ENCODE results near the gene SPATA45.
"Not testable (repeated sequence)": the region's sequence is repeated elsewhere in the genome, so short reads cannot be mapped to it uniquely, and the experiment has no call there.

SPATA45 gene

GRCh38 chr1:212847549-212847948 lies at the start of gene SPATA45:
SPATA45 (minus strand) TSS chr1:212847649; CDS start chr1:212836149, 11,500 bp downstream.
- no peak for DNase-seq

GRCh38 chr1:212892108-212892507 lies 44.7 kb upstream of the SPATA45 start:
- DNase-seq: no peak

DNA sequence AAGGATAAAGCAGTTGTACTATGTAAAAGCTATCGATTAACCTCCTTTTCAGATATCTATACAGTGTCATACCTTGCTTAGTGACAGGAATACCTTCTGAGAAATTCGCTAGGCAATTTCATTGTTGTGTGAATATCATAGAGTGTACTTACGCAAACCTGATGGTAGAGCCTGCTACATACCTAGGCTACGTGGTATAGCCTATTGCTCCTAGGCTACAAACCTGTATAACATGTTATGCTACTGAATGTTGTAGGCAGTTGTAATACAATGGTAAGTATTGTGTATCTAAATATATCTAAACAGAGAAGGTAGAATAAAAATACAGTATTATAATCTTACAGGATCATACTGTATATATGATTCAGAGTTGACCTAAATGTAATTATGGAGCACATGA lies 37.1 kb upstream of the SPATA45 start:
- DNase-seq: no peak

GRCh38 chr1:212879947-212880690 lies 32.7 kb upstream of the SPATA45 start:
- DNase-seq: no peak

GRCh38 chr1:212878418-212878817 lies 31.0 kb upstream of the SPATA45 start:
- no peak for DNase-seq

DNA sequence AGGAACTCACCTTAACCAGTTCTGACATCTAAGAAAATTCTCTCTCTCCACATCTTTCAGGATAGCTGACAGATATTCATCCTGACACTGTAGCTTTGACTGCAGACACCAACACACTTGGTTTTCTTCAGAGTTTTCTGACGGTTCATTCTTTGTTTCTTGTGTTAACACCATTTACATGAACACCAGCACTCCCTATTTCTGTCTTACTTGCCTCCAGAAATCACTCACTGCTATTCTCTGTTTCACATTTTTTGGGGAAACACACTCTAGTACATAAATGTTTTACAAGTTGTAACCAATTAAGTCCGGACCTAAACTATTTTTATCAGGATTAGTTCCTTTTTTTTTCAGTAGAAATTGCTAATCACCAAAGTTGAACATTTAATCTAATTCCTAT lies 26.1 kb upstream of the SPATA45 start:
- DNase-seq: no peak

GRCh38 chr1:212871976-212872375 lies 24.5 kb upstream of the SPATA45 start:
- no peak for DNase-seq

DNA sequence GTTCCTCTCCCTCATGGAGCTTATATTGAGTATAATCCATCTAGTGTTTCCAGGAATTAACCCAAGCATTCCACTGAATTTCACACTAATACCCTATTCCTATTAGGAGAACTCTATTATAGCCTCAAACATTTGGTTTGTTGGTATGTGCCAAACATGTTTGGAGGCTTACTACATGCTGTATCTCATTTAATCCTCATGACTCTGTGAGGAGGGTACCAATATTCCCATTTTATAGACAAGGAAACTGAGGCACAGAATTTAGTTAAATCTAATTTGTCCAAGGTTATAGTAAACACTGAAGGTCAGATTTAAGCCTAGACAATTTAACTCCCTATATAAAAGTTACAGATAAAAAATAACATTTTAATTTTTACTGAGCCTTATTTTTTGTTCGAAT lies 19.7 kb upstream of the SPATA45 start:
- no peak for DNase-seq

DNA sequence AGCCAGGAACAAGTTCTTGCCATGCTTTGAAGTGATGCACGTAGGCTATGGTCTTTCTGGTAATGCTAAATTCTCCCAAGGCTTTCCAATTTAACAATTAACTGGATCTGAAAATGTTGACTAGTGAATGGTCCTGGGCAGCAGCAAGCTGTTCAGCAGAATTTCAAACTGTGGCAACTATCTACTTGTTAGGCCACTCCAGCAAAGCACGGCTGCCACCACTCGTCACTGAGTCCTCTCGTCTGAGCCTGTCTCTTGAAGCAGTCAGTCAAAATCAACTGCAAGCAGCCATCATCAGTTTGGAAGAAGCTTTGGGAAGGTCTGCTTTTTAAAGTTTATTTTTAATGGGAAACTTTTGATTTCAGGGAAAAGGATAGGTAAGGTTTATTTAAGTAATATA lies 16.8 kb upstream of the SPATA45 start:
- DNase-seq: no peak

GRCh38 chr1:212863345-212863744 lies 15.9 kb upstream of the SPATA45 start:
- DNase-seq: not testable (repeated sequence)

DNA sequence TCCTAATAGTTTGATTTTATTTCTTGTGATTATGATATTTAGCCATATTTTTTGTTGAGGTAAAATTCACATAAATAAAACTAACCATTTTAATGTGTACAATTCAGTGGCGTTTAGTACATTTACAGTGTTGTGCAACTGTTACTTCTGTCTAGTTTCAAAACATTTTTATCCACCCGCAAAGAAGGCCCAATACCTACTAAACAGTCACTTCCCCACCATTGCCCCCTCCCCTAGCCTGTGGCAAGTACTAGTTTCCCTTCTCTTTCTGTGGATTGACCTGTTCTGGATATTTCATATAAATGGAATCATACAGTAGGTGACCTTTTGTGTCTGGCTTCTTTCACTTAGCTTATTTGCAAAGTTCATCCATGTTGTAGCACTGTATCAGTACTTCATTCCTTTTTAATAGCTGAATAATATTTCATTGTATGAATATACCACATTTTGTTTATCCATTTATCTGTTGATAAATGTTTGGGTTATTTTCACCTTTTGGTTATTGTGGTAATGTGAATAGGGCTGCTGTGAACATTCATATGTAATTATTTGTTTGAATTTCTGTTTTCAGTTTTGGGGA lies 14.8 kb upstream of the SPATA45 start:
- no peak for DNase-seq

GRCh38 chr1:212860713-212861581 lies 13.5 kb upstream of the SPATA45 start:
- peak; percentile 32 for DNase-seq

DNA sequence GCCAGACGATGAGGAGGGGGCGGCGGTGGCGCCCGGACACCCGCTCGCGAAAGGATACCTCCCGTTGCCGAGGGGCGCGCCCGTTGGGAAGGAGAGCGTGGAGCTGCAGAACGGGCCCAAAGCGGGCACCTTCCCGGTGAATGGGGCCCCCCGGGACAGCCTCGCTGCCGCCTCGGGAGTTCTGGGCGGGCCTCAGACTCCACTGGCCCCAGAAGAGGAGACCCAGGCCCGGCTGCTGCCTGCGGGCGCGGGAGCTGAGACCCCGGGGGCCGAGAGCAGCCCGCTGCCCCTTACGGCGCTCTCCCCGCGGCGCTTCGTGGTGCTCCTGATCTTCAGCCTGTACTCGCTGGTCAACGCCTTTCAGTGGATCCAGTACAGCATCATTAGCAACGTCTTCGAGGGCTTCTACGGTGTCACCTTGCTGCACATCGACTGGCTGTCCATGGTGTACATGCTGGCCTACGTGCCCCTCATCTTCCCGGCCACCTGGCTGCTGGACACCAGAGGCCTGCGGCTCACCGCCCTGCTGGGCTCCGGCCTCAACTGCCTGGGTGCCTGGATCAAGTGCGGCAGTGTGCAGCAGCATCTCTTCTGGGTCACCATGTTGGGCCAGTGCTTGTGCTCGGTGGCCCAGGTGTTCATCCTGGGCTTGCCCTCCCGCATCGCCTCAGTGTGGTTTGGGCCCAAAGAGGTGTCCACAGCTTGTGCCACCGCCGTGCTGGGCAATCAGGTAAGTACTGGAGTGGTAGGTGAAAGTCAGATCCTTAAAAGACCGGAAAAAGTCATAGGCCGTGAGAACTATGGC lies 11.2 kb upstream of the SPATA45 start:
- DNase-seq: peak; percentile 88

- DNase-seq: peak; percentile 95
These were observed 10.6 kb upstream of the SPATA45 start, which contains the start of gene FLVCR1 for GRCh38 chr1:212857992-212858460. FLVCR1 (plus strand) TSS chr1:212858275; CDS start chr1:212858453, 178 bp downstream.

GRCh38 chr1:212856755-212857154 lies 9.3 kb upstream of the SPATA45 start:
- no peak for DNase-seq

DNA sequence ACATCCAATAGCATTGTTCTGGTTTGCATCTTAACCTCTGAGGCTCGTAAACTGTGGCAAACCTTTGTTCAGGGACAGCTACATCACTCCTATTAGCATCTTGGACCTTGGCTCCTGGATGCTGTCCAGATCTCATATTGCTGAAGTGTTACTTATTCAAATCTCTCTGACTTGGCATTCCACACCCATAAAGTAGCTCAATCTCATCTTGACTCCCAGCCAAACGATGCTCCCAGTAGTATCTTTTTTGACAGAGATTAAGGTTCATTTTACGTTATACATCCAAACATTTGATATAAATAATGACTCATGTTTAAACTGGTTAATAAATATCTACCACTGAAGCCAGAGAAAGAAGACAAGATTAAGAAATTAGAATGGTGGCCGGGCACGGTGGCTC lies 6.2 kb upstream of the SPATA45 start:
- no peak for DNase-seq

DNA sequence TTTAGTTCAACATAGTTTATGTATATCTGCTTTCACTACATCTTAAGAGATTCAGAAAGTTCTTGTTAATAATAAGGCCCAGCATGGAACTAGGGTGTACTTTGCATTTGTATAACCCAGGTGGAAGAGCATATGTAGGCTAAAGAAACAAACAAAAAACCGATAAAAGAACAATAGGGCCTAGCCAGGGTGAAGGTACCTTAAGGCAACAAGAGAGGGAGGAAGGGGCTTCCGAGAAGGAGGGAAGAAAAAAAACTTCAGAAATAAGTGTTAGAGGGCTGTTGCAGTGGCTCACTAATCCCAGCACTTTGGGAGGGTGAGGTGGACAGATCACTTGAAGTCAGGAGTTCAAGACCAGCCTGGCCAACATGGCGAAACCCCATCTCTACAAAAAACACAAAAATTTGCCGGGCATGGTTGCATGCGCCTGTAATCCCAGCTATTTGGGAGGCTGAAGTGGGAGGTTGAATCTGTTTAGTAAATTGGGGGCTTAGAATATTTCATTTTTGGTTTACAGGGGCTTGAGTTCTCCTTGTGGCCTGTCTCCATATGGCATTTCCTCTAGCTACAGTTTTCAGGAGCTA lies 4.7 kb upstream of the SPATA45 start:
- no peak for DNase-seq

- not testable (repeated sequence) for DNase-seq
These were observed 2.9 kb downstream of the SPATA45 start for GRCh38 chr1:212844521-212844920.

GRCh38 chr1:212838145-212838544 lies 9.3 kb downstream of the SPATA45 start:
- DNase-seq: no peak

DNA sequence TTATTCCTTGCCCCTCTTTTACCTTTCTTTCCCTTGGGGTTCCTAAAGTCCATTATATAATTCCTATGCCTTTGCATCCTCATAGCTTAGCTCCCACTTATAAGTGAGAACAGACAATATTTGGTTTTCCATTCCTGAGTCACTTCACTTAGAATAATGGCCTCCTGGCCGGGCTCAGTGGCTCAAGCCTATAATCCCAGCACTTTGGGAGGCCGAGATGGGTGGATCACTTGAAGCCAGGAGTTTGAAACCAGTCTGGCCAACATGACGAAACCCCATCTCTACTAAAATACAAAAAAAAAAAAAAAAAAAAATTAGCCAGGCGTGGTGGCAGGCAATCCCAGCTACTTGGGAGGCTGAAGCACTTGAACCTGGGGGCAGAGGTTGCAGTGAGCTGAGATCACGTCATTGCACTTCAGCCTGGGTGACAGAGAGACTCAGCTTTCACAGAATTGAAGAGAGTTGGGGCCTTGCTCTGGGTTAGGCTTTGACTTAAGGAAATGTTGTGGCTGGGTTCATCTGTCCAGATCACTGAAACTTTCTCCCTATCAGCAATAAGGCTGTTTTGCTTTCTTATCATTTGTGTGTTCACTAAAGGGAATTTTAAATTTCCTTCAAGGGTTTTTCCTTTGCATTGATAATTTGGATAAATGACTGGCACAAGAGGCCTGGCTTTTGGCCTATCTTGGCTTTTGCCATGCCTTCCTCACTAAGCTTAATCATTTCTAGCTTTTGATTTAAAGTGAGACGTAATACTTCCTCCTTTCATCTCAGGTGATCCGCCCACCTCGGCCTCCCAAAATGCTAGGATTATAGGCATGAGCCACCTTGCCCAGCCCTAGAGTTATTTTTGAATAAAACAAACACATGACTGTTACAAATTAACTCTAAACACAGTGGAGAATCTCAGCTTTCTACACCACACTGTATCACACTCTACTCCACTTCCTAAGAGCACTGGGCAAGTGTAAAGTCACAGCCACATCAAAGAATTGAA lies 13.9 kb downstream of the SPATA45 start:
- not testable (repeated sequence) for DNase-seq

- DNase-seq: no peak
These were observed 19.1 kb downstream of the SPATA45 start for GRCh38 chr1:212828395-212828794.

Measured in retina (tissue), 1 donor.